Body of pancreas (tissue), 4 donors: Measurements from ENCODE around the gene SMIM14. TPM values are rescaled to one million over a fixed set of nuclear protein-coding genes. Genes with fewer than 3 reads are reported as not detected.

Experiments
- ATAC-seq: fragments of 150-250 bp; one replicate; pipeline ENCODE4 v1.9.1; 2016
- DNase-seq, 4 donors: peaks; one replicate each; pipeline ENCODE4 v3.0.0-alpha.2; 2019
- H3K27ac ChIP-seq, 4 donors: fragments of 200-600 bp; sonication (generic); 1 replicate in 3 of 4; 2 replicates in 1 of 4; pipeline versions ENCODE4 v1.5.1 to v1.6.1; 2016 to 2019; ENCODE audit warnings: mild to moderate bottlenecking in 1 of 4, mixed read lengths in 1 of 4, moderate library complexity in 1 of 4
- H3K27me3 ChIP-seq, 2 donors: fragments of 200-600 bp; sonication (generic); one replicate each; pipeline ENCODE4 v1.6.0; 2016; ENCODE audit warnings: mild to moderate bottlenecking in 1 of 2
- H3K36me3 ChIP-seq, 2 donors: fragments of 200-600 bp; sonication (generic); replicated peaks in 1 of 2; 2 replicates each; pipeline ENCODE4 v1.5.1; 2016; ENCODE audit warnings: low read depth in 2 of 2; ENCODE audit not compliant: insufficient read depth in 1 of 2
- H3K4me1 ChIP-seq: fragments of 200-600 bp; sonication (generic); one replicate; pipeline ENCODE4 v1.6.0; 2016
- H3K4me3 ChIP-seq, 2 donors: fragments of 200-600 bp; sonication (generic); 1 replicate in 1 of 2; 2 replicates in 1 of 2; pipeline ENCODE4 v1.5.1; 2016 to 2019
- H3K9me3 ChIP-seq, 3 donors: fragments of 200-600 bp; sonication (generic); 1 replicate in 2 of 3; 2 replicates in 1 of 3; pipeline ENCODE4 v1.5.1; 2016
- CTCF ChIP-seq, 7 experiments: fragments of 450-650 bp in 4 of 7; fragments of 200-600 bp in 3 of 7; sonication (generic) in 3 of 7; IDR thresholded peaks; one replicate each; pipeline ENCODE4 v1.5.1; 2016 to 2019; ENCODE audit warnings: antibody characterized with exemption in 7 of 7
- POLR2A ChIP-seq, 3 donors: fragments of 450-650 bp; IDR thresholded peaks; one replicate each; pipeline ENCODE4 v1.6.1; 2016; ENCODE audit warnings: antibody characterized with exemption in 3 of 3, mild to moderate bottlenecking in 2 of 3
- WGBS, 2 donors: methylation state at CpG; one replicate each; pipeline ENCODE4 v1.1.5; 2017; 5-methylcytosine and 5-hydroxymethylcytosine counted together
- intact Hi-C: fragments of 100-400 bp; cut with DNase I; formaldehyde crosslinking; loops from one replicate; pipeline ENCODE4 v1.15.1; 2023
- total RNA-seq, 2 donors: library from RNA; depleted of rRNA; stranded (reverse); fragments of >200 nt; gene quantifications; one replicate each; pipeline ENCODE4 v1.1.0, GENCODE V29; 2016

Gene SMIM14
- total RNA-seq, 2 donors from 2014 or later, result 24.4 to 26.2 TPM

GRCh38 chr4:39668887-39669286 is 30.2 kb upstream of the SMIM14 start:
- Histone ChIP-seq H3K27ac (no peak overlapping the region), H3K27me3 (no peaks in the 10 kb centered on the region), H3K4me3 (no peak overlapping the region), H3K36me3 (no peaks in the 10 kb centered on the region), H3K4me1 (no peaks in the 10 kb centered on the region), H3K9me3 (no peaks in the 10 kb centered on the region)
- TF ChIP-seq CTCF (IDR thresholded peaks at IDR 0.05) (no peak), POLR2A (IDR thresholded peaks at IDR 0.05) (no peak)
- 78 to 81% methylated on average over 2 of the region's 2 CpGs for WGBS, 2 donors
- no peak for DNase-seq
- intact Hi-C loops, result no loop called here
- no peak for ATAC-seq

GRCh38 chr4:39667706-39668105 is 29.0 kb upstream of the SMIM14 start:
- no peaks in the 10 kb centered on the region for H3K27me3 ChIP-seq
- no peak for TF ChIP-seq POLR2A (IDR thresholded peaks at IDR 0.05)
- ATAC-seq, result no peak

GRCh38 chr4:39664828-39665731 is 26.4 kb upstream of the SMIM14 start:
- TF ChIP-seq CTCF (IDR thresholded peaks at IDR 0.05) (no peak), POLR2A (IDR thresholded peaks at IDR 0.05) (no peak)
- Histone ChIP-seq H3K27me3 (no peaks in the 10 kb centered on the region), H3K4me1 (no peaks in the 10 kb centered on the region), H3K4me3 (no peak overlapping the region), H3K27ac (no peak overlapping the region), H3K9me3 (no peaks in the 10 kb centered on the region), H3K36me3 (no peaks in the 10 kb centered on the region)
- no peak for DNase-seq
- WGBS, 2 donors, result 67 to 75% methylated on average over 3 of the region's 3 CpGs
- intact Hi-C loops, result no loop called here
- no peak for ATAC-seq

More at GRCh38 chr4:39667706-39668105, 29.0 kb upstream of the SMIM14 start:
- Histone ChIP-seq H3K27ac (no peak overlapping the region), H3K4me3 (no peak overlapping the region), H3K4me1 (no peaks in the 10 kb centered on the region), H3K9me3 (no peaks in the 10 kb centered on the region), H3K36me3 (no peaks in the 10 kb centered on the region)
- no peak for DNase-seq
- intact Hi-C loops, result no loop called here
- WGBS, 2 donors, result 33 to 46% methylated on average over 1 of the region's 1 CpG

- DNase-seq (no peak), ATAC-seq (no peak)
- no peaks in the 10 kb centered on the region for H3K4me1 ChIP-seq
- no peaks in the 10 kb centered on the region for H3K36me3 ChIP-seq
- H3K4me3 ChIP-seq, result no peak overlapping the region
- H3K27ac ChIP-seq, result no peak overlapping the region
- TF ChIP-seq POLR2A (IDR thresholded peaks at IDR 0.05) (no peak), CTCF (IDR thresholded peaks at IDR 0.05) (no peak)
- no peaks in the 10 kb centered on the region for H3K27me3 ChIP-seq
- WGBS, 2 donors, result 63 to 89% methylated on average over 7 of the region's 7 CpGs
- intact Hi-C loops, result no loop called here
- no peaks in the 10 kb centered on the region for H3K9me3 ChIP-seq
Observed at GRCh38 chr4:39662683-39663082, 24.0 kb upstream of the SMIM14 start.

GRCh38 chr4:39660757-39661156 is 22.1 kb upstream of the SMIM14 start:
- Histone ChIP-seq H3K27me3 (no peaks in the 10 kb centered on the region), H3K36me3 (no peaks in the 10 kb centered on the region), H3K9me3 (no peaks in the 10 kb centered on the region), H3K27ac (no peak overlapping the region), H3K4me1 (peaks cover 9% of the 10 kb centered on the region), H3K4me3 (no peak overlapping the region)
- DNase-seq (no peak), ATAC-seq (no peak)
- TF ChIP-seq POLR2A (IDR thresholded peaks at IDR 0.05), result no peak
- no peak for TF ChIP-seq CTCF (IDR thresholded peaks at IDR 0.05)
- intact Hi-C loops, result no loop called here
- 90 to 91% methylated on average over 6 of the region's 6 CpGs for WGBS, 2 donors
